Pulmonary artery endothelial cell (primary cell): Measurements from ENCODE around the gene ZCCHC7. TPM values are rescaled to one million over a fixed set of nuclear protein-coding genes. Genes with fewer than 3 reads are reported as not detected.
"Not testable (repeated sequence)": the region's sequence is repeated elsewhere in the genome, so short reads cannot be mapped to it uniquely, and the experiment has no call there.

Experiments used
- DNase-seq: peaks from one replicate; pipeline ENCODE4 v3.0.0-alpha.2; 2011; ENCODE audit warnings: low read depth, low spot score
- total RNA-seq: library from RNA; depleted of rRNA; stranded (reverse); fragments of >200 nt; gene quantifications from 2 replicates; pipeline ENCODE4 v1.2.3, GENCODE V29; 2014

Gene ZCCHC7
- total RNA-seq, 1 donor from 2014 or later, result 13.8 TPM

GRCh38 chr9:37293664-37294524, 173.5 kb downstream of the ZCCHC7 start:
- no peak for DNase-seq

- no peak for DNase-seq
These were observed 174.8 kb downstream of the ZCCHC7 start for GRCh38 chr9:37295178-37295577.

DNA sequence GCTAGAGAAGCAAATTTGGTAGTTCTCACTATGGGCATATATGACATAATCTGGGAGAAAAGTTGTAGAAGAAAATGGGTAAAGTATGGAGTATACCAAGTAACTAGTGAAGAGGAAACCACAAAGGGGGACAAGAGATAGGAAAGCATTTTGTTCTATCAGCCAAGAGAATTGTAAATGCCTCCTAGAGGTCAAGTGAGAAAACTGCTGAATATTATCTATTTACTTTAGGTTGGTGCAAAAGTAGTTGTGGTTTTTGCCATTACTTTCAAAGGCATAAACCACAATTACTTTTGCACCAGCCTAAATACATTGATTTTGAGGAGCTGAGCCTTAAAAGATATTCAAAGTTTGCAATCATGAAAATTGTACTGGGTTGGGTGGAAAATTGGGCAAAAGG, 175.4 kb downstream of the ZCCHC7 start:
- no peak for DNase-seq

DNA sequence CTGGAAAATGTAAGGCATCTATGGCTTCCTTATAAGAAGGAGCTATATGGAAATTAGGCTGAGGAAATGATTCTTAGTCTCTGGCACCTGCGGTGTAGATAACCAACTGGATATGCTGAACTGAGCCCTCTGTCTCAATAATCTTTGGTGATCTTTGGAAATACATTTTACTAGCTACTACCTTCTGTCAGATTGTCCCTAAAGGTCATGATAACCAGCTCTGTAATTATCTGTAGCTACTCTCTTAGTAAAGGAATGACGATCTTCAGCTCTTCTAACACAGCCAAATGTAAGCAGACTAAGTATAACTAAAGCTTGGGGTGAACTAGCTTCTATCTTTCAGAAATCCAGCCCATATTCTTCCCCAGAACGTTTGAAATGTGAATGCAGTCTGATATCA, 177.2 kb downstream of the ZCCHC7 start:
- no peak for DNase-seq

DNA sequence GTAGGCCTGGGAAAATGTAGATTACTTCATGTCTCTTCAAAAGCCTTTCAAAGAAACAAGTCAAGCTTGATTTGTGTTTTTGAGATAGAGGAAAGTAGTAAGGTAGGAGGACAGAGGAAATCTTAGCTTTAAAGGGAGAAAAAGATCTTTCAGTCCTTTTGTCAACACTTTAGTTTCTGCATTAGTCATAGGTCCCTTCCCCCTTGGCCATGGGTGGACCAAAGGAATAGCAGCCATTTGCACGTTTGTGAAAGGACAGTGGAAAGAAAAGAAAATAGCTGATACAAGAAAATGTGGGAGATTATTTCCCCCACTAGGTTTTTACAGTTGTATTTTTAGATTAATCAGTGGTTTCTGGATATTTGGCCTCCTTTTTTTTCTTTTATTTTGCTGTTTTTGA, 180.2 kb downstream of the ZCCHC7 start:
- no peak for DNase-seq

DNA sequence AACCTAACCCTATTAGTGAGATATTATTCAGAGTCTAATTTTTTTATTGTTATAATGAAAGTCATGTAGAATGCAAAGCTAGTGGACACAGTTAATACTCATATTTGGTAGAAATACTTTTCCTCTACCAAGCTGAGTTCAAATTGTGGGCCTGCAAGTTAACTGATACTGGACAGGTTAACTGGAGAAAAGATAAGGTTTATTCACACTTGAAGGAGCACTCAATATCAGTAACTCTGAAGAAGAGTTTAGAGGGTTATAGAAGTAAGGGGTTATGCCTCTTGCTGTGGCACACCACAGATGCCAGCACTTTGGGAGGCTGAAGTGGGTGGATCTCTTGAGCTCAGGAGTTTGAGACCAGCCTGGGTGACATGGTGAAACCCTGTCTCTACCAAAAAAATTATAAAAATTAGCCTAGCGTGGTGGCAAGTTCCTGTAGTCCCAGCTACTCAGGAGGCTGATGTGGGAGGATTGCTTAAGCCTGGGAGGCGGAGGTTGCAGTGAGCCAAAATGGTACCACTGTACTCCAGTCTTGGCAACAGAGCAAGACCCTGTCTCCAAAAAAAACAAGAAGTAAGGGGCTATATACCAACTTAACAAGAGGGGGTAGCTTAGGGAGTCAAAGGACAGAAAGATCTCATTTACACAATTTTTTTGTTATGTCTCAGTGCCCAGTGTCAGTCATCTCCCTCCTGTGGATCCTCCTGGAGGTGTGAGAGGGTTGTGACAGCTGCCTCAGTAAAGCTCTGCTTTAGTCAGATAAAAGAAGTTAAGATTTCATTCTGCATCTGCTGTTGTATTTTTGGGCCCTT, 180.9 kb downstream of the ZCCHC7 start:
- no peak for DNase-seq

DNA sequence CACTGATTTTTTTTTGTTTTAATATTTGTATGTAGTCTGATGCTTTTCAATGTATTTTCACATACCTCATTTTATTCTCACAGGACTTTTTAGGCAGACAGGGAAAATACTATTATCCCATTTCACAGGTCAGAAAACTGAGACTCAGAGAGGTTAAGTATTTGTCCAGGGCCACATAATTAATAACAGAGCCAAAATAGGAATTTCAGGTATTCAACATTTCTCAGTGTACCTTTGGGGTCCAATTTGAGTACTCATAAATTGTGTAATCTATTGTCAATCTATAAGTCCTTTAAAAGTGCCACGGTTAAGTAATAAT, 181.4 kb downstream of the ZCCHC7 start:
- DNase-seq, result no peak

DNA sequence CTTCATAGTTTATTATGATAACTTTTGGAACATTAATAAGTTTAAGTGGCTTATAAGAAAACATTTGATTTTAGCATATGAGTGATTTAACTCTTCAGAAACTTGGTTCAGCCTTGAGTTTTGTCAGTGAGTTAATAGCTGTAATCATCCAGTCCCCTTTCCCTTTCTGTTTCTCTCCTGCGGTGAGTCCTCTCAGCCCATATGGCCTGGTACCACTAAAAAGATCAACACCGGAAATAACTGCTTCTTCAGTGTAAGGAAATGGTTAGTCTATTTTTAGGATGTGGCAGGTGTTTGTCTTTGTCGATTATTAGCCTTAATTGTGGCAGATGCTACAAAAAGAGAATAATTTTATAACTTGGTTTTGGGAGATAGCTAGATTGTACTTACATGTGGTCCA, 181.9 kb downstream of the ZCCHC7 start:
- DNase-seq, result no peak

DNA sequence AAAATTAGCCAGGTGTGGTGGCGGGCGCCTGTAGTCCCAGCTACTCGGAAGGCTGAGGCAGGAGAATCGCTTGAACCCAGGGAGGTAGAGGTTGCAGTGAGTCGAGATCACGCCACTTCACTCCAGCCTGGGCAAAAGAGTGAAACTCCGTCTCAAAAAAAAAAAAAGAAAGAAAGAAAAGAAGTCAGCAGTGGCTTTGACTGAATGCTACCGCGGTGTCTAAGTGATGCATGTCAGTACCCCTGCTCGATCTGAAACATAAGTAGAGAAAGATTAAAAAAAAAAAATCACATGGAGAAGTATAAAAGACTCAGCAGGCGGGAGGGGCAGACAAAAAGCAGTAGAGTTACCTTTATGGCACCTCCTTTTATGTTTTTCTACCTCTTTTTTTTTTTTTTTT, 182.9 kb downstream of the ZCCHC7 start:
- DNase-seq, result not testable (repeated sequence)

DNA sequence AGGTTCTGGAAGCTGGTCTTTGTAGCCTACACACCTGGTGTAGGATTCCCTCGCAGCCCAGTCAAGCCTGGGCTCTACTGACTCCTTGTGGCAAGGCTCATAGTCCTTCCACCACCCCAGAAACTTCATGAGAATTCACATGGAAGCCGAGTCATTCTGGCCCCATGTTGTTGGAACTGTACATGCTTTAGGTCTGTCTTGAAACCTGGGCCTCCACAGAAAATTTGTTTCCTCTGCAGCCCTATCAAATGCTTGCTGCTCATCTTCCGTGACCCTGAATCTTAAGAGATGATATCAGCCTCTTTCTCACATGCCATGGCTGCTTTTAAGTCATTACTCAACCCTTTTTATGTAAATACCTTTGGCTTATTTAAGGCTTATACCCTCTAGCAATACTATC, 188.8 kb downstream of the ZCCHC7 start:
- DNase-seq, result no peak

- DNase-seq, result no peak
These were observed 191.7 kb downstream of the ZCCHC7 start for GRCh38 chr9:37311938-37312708.

DNA sequence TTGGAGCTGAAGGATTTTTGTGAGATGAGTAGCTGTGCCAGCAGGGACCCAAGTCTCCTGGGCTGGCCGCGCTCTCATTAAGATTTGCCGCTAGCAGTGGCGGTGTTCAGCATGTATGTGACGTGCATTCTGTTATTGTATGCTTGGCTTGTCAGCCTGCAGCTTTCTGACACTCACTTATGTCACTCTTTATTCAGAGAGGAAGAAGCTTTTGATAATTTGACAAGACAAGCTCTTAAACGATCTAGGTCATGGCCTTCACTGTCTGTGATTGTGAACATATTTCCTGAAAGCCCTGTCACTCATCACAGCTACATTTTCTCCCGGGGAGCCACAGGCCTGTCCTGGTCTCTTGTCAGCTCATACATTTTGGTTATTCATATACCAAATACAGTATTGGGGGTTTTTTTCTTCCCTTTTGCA, 203.9 kb downstream of the ZCCHC7 start:
- no peak for DNase-seq

DNA sequence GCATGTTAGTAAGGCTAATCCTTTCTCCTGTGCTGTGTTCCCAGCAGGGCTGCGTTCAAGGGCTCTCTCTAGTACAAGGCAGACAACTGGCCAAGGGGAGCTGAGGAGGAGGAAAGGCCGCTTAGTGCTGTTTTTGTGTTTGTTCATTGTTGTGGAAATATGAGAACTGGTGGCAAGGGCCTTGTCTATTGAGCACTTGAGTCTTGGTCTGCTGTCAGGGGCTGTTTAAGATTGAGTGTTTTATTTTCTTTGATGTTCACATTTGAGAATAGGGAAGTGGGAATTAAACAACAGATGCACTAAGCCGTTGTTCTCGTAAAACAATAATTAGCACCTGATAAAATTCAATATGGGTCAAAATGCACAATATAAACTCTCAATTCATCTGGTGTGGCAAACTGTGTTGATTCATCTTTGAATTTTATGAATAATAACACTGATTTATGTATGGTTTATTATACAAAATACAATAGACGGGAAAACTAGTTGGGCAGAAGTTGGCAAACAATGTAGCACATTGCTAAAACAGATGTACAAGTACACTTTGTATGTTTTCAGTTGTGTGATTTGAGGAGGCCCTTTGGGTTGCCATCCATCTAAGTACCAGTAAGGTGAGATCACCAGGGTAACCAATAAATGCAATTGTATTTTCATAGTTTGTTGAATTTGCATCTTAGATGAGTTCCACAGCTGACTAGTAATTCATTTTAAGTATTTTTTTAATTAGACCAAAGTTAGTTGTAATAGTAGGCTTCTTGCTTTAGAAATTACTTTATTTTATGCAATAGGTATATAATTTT, 204.5 kb downstream of the ZCCHC7 start:
- no peak for DNase-seq

DNA sequence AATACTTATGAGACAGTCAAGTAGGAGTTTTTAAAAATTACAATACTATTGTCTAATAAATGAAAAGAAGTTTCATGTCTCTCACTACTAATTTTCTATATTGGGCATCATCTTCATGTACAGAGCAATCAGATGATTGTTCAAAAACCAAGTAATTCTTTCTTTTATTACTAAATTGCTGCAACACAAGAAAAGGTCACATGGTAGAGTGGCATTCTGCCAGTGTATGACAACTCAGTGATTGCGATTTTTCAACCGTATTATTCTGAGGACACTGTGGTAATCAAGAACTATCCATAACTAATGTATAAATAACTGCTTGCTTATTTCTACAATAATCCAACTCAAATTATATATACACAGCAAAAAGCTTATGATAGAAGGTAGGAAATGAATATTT, 205.4 kb downstream of the ZCCHC7 start:
- DNase-seq, result no peak

- no peak for DNase-seq
These were observed 207.2 kb downstream of the ZCCHC7 start for GRCh38 chr9:37327553-37327952.

DNA sequence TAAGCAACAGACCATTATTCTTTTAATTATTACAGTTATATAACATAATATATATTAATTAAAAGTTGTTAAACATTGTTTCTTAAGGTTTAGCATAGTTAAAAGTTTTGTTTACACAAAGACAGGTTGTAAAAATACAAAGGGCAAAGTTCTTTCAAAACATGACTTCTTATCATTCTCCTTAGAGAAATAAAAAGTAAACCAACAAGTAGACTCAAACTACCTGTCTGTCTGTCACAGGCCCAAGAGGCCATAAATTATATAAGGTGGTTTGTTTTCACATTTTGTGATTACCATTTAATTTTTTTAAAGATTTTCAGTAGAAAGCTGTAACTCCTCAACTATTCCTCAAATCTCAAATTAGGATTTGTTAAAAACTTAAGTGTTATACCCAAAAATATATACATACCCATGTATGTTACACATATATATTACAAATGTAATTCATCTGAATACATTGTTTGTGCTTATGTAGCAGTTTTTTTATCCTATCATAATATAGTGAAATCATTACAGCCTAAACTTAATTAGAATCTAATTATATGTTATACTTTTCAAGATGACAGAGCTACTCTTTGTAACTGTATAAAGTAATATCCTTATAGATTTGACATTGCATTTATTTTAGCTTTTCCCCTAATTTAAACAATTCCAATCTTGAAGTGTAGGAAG, 208.3 kb downstream of the ZCCHC7 start:
- no peak for DNase-seq

DNA sequence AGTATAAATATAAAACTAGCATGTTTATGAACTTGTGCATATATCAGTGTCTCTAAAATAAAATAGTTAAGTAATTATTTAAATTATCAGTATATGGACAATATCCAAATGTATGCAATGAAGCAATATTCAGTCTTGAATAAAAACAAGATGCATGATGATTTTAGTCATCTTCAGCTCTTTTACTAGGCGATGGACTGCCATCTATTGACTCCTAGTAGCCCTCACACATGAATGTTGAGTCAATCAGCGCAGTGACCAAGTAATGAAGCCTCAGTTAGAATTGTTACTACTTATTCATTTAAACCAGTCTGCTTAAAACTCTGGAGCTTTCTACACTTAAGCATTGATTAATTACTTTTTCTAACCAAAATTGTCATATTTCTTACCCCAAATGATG, 209.2 kb downstream of the ZCCHC7 start:
- DNase-seq, result no peak

DNA sequence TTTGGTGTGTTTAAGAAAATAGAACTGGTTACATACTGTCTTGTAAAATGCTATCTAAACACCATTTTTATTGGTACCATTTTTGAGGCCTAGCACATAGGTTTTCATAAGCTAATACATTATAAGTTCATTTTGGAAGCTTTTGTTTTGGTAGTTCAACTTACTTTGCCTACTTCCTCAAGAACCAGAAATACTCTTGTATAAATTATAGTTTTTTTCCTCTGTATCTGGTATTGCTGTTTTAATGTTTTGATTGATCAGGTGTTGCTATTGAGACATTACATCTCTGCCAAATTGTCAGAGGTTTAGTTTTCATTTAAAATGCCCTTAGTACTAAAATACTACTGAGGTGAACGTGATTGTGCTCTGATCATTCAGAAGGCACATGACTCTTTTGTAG, 211.5 kb downstream of the ZCCHC7 start:
- no peak for DNase-seq

GRCh38 chr9:37332578-37332977, 212.2 kb downstream of the ZCCHC7 start:
- no peak for DNase-seq

GRCh38 chr9:37333288-37333687, 212.9 kb downstream of the ZCCHC7 start:
- no peak for DNase-seq

DNA sequence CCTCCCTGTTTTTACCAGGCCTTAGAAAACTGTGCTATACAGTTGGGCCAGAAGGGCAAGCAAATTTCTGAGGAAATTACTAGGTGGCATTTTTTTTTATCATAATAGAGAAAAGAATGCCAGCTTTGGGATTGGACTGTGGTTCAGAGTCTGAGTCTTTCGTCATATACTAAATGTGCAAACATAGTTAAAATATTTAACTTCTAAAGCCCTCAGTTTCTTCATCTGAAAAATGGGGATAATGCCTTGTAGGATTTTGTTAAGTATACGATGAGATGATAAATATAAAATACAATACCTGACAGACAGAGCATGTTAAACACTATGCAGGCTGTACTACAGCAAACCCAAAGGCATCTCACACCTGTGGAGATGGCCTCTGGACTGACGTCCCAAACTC, 214.9 kb downstream of the ZCCHC7 start:
- DNase-seq, result no peak
